Panc1 (cell line): Measurements from ENCODE around the gene TMTC3. TPM values are rescaled to one million over a fixed set of nuclear protein-coding genes. Genes with fewer than 3 reads are reported as not detected.

Source experiments
- ATAC-seq: fragments of 200-7000 bp; cut with Tn5 transposase; 2 replicates; pipeline ENCODE4 v1.9.1; 2020; ENCODE audit warnings: mild to moderate bottlenecking, moderate library complexity
- BruUV-seq: library from RNA; stranded (reverse); fragments of 400-500 nt; replicated peaks from 2 replicates; lab custom pipeline; 2021; lab: Mats Ljungman, UMichigan
- CTCF ChIA-PET: fragments of 300-600 bp; sonication (Branson Sonifier 250); formaldehyde crosslinking; loops from one replicate; lab custom pipeline; 2022; ENCODE audit warnings: antibody characterized with exemption; lab: Charles Lee
- POLR2A ChIA-PET: fragments of 300-600 bp; sonication (Branson Sonifier 250); formaldehyde crosslinking; loops from one replicate; lab custom pipeline; 2022; ENCODE audit warnings: antibody characterized with exemption; lab: Charles Lee
- DNase-seq: peaks from one replicate; pipeline ENCODE4 v3.0.0-alpha.2; 2010; ENCODE audit warnings: low read depth, low spot score
- H3K27ac ChIP-seq: 2 replicates; pipeline ENCODE4 v1.5.1; 2011; ENCODE audit warnings: mild to moderate bottlenecking, low read length, inconsistent platforms
- H3K27me3 ChIP-seq: fragments of 200-500 bp; sonication (Bioruptor generic); 2 replicates; pipeline ENCODE4 v1.6.0; 2014; ENCODE audit warnings: low read length, inconsistent platforms; ENCODE audit not compliant: control insufficient read depth, insufficient read depth
- H3K36me3 ChIP-seq: fragments of 200-500 bp; sonication (Bioruptor generic); 2 replicates; pipeline ENCODE4 v1.5.1; 2014; ENCODE audit warnings: inconsistent platforms, mild to moderate bottlenecking, low read length, moderate library complexity; ENCODE audit not compliant: control insufficient read depth, insufficient read depth
- H3K4me1 ChIP-seq: 2 replicates; pipeline ENCODE4 v1.5.1; 2011; ENCODE audit warnings: inconsistent platforms, mild to moderate bottlenecking, low read length, moderate library complexity; ENCODE audit not compliant: control insufficient read depth, insufficient read depth
- H3K4me3 ChIP-seq, 2 experiments: 2 replicates each; pipeline ENCODE4 v1.5.1; 2011 to 2012; ENCODE audit warnings: low read depth in 2 of 2, low read length in 2 of 2, mild to moderate bottlenecking in 2 of 2, inconsistent platforms in 1 of 2, moderate library complexity in 1 of 2
- H3K9me3 ChIP-seq: fragments of 200-500 bp; sonication (Bioruptor generic); 2 replicates; pipeline ENCODE4 v1.5.1; 2014; ENCODE audit warnings: low read depth, mild to moderate bottlenecking, inconsistent platforms, low read length, moderate library complexity; ENCODE audit not compliant: control insufficient read depth, insufficient read depth
- POLR2AphosphoS5 ChIP-seq: IDR thresholded peaks from 2 replicates; pipeline ENCODE4 v1.6.1; 2012; ENCODE audit warnings: mild to moderate bottlenecking, low read depth, low read length, moderate library complexity
- REST ChIP-seq, 2 experiments: IDR thresholded peaks; 2 replicates each; pipeline ENCODE4 v1.6.1; 2011 to 2012; ENCODE audit warnings: low read depth in 2 of 2, control low read depth in 1 of 2, low read length in 1 of 2, mild to moderate bottlenecking in 1 of 2, moderate library complexity in 1 of 2; ENCODE audit not compliant: insufficient read depth in 1 of 2
- SIN3A ChIP-seq: IDR thresholded peaks from 2 replicates; pipeline ENCODE4 v1.6.1; 2012; ENCODE audit warnings: low read depth, mild to moderate bottlenecking, low read length, moderate library complexity, borderline replicate concordance; ENCODE audit not compliant: insufficient read depth
- TCF7L2 ChIP-seq: IDR thresholded peaks from 2 replicates; pipeline ENCODE4 v1.6.1; 2011; ENCODE audit warnings: mild to moderate bottlenecking, low read depth, low read length, inconsistent platforms
- in situ Hi-C: cut with HindIII; loops from 2 replicates; pipeline ENCODE4 v1.10.0; 2016; ENCODE audit warnings: low sequenced_read_pairs, low pct_unique_long_range_greater_than_20kb
- intact Hi-C: fragments of 100-400 bp; cut with micrococcal nuclease; formaldehyde crosslinking; loops from one replicate; pipeline ENCODE4 v1.10.0; 2022; ENCODE audit not compliant: unreplicated experiment
- total RNA-seq: library from RNA; stranded (reverse); gene quantifications from one replicate; pipeline ENCODE4 v1.2.1, GENCODE V29; 2021; ENCODE audit not compliant: unreplicated experiment
- TF ChIP-seq, protein P1 (sequence below): fragments of 450-650 bp; IDR thresholded peaks from 2 replicates; pipeline ENCODE4 v1.5.1; 2017; ENCODE audit warnings: mild to moderate bottlenecking

TMTC3 gene
- total RNA-seq, 1 experiment from 2014 or later = 21.6 TPM

GRCh38 chr12:88243982-88244381 lies 101.9 kb downstream of the TMTC3 start:
- no peaks in the 10 kb centered on the region for H3K9me3 ChIP-seq
- in situ Hi-C loops (no loop called here), intact Hi-C loops (no loop called here)
- CTCF ChIA-PET = no interaction called here
- no peaks in the 10 kb centered on the region for H3K4me1 ChIP-seq
- no peaks in the 10 kb centered on the region for H3K27me3 ChIP-seq
- H3K27ac ChIP-seq = no peak overlapping the region
- no TSS peak for BruUV-seq
- H3K36me3 ChIP-seq = no peaks in the 10 kb centered on the region
- DNase-seq (no peak), ATAC-seq (no peak)
- POLR2A ChIA-PET = no interaction called here
- no peak for TF ChIP-seq POLR2AphosphoS5
- no peak for TF ChIP-seq REST (IDR thresholded peaks at IDR 0.05; ENCODE audit: insufficient read depth in 1 of 2, low read depth in 2 of 2, low read length in 1 of 2)
- TF ChIP-seq, protein P1, sequence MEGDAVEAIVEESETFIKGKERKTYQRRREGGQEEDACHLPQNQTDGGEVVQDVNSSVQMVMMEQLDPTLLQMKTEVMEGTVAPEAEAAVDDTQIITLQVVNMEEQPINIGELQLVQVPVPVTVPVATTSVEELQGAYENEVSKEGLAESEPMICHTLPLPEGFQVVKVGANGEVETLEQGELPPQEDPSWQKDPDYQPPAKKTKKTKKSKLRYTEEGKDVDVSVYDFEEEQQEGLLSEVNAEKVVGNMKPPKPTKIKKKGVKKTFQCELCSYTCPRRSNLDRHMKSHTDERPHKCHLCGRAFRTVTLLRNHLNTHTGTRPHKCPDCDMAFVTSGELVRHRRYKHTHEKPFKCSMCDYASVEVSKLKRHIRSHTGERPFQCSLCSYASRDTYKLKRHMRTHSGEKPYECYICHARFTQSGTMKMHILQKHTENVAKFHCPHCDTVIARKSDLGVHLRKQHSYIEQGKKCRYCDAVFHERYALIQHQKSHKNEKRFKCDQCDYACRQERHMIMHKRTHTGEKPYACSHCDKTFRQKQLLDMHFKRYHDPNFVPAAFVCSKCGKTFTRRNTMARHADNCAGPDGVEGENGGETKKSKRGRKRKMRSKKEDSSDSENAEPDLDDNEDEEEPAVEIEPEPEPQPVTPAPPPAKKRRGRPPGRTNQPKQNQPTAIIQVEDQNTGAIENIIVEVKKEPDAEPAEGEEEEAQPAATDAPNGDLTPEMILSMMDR = no peak
- no peak for TF ChIP-seq SIN3A
- TF ChIP-seq TCF7L2 = no peak
- no peak overlapping the region for H3K4me3 ChIP-seq

DNA sequence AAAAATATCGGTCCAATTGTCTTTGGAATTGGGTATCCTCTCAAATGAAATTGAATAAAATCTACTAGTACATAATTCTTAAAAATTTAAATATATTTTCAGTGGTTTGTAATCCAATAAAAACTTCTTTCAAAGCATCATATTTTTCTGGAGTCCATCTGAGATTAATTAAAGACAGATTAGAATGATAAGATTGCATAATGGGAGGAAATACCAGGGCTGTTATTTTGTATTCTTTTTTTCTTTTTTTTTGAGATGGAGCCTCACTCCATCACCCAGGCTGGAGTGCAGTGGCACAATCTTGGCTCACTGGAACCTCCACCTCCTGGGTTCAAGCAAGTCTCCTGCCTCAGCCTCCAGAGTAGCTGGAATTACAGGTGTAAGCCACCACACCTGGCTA lies 103.8 kb downstream of the TMTC3 start:
- no peak overlapping the region for H3K4me3 ChIP-seq
- no peaks in the 10 kb centered on the region for H3K27me3 ChIP-seq
- TF ChIP-seq TCF7L2 (no peak), REST (IDR thresholded peaks at IDR 0.05; ENCODE audit: insufficient read depth in 1 of 2, low read depth in 2 of 2, low read length in 1 of 2) (no peak), POLR2AphosphoS5 (no peak)
- TF ChIP-seq, protein P1 = no peak
- no peak overlapping the region for H3K27ac ChIP-seq
- ATAC-seq = no peak
- no peak for DNase-seq
- BruUV-seq = no TSS peak
- H3K9me3 ChIP-seq = no peaks in the 10 kb centered on the region
- intact Hi-C loops (no loop called here), in situ Hi-C loops (no loop called here)
- ChIA-PET CTCF (no interaction called here), POLR2A (no interaction called here)
- no peaks in the 10 kb centered on the region for H3K36me3 ChIP-seq
- H3K4me1 ChIP-seq = no peaks in the 10 kb centered on the region
